Endodermal cell (in vitro differentiated cells): Measurements from ENCODE around the gene LMX1A. TPM values are rescaled to one million over a fixed set of nuclear protein-coding genes. Genes with fewer than 3 reads are reported as not detected.

Experiments
- DNase-seq: peaks from one replicate; pipeline ENCODE4 v3.0.0-alpha.2; 2017
- H3K27ac ChIP-seq: 2 replicates; pipeline ENCODE4 v1.5.1; 2013; ENCODE audit warnings: mild to moderate bottlenecking, low read depth, low read length, moderate library complexity
- H3K27me3 ChIP-seq: 2 replicates; pipeline ENCODE4 v1.6.1; 2013; ENCODE audit warnings: mild to moderate bottlenecking, low read length, moderate library complexity; ENCODE audit not compliant: insufficient read depth, control insufficient read depth, poor library complexity, severe bottlenecking
- H3K36me3 ChIP-seq: 2 replicates; pipeline ENCODE4 v1.7.0; 2013; ENCODE audit warnings: mild to moderate bottlenecking, low read length, moderate library complexity; ENCODE audit not compliant: control insufficient read depth, insufficient read depth
- H3K4me1 ChIP-seq: one replicate; pipeline ENCODE4 v1.7.0; 2013; ENCODE audit warnings: low read length; ENCODE audit not compliant: control insufficient read depth, insufficient read depth
- H3K4me3 ChIP-seq: 2 replicates; pipeline ENCODE4 v1.5.1; 2013; ENCODE audit warnings: mild to moderate bottlenecking, low read length, moderate library complexity
- H3K9ac ChIP-seq: 2 replicates; pipeline ENCODE4 v1.6.1; 2013; ENCODE audit warnings: mild to moderate bottlenecking, low read length, moderate library complexity; ENCODE audit not compliant: poor library complexity, severe bottlenecking; ENCODE audit errors: extremely low read depth
- H3K9me3 ChIP-seq: 2 replicates; pipeline ENCODE4 v1.6.1; 2013; ENCODE audit warnings: mild to moderate bottlenecking, low read length, moderate library complexity; ENCODE audit not compliant: control insufficient read depth
- H3K27ac Mint-ChIP-seq: 2 replicates; pipeline ENCODE4 v1.8.0; 2020; ENCODE audit warnings: mixed read lengths
- H3K27me3 Mint-ChIP-seq: 2 replicates; pipeline ENCODE4 v1.8.0; 2021; ENCODE audit warnings: mild to moderate bottlenecking, mixed read lengths; ENCODE audit not compliant: insufficient read depth
- H3K36me3 Mint-ChIP-seq: 2 replicates; pipeline ENCODE4 v1.8.0; 2020; ENCODE audit warnings: low read depth, mixed read lengths
- H3K4me1 Mint-ChIP-seq: 2 replicates; pipeline ENCODE4 v1.8.0; 2020; ENCODE audit warnings: mixed read lengths
- H3K4me3 Mint-ChIP-seq: 2 replicates; pipeline ENCODE4 v1.8.0; 2020; ENCODE audit warnings: mild to moderate bottlenecking, moderate library complexity, mixed read lengths
- H3K9me3 Mint-ChIP-seq: 2 replicates; pipeline ENCODE4 v1.8.0; 2020; ENCODE audit warnings: mild to moderate bottlenecking, mixed read lengths
- CTCF ChIP-seq: fragments of 200-600 bp; sonication (generic); conservative IDR thresholded peaks from 2 replicates; pipeline ENCODE4 v1.5.0; 2021; ENCODE audit warnings: antibody characterized with exemption, mild to moderate bottlenecking
- whole genome bisulfite sequencing, 2 experiments: methylation state at CpG; one replicate each; pipeline versions ENCODE4 v1.1.5 to v1.1.7; 2013; ENCODE audit warnings: missing lambda C conversion rate in 2 of 2, mixed read lengths in 1 of 2; ENCODE audit not compliant: insufficient coverage in 1 of 2, insufficient read length in 1 of 2; 5-methylcytosine and 5-hydroxymethylcytosine counted together
- total RNA-seq, 2 donors: library from RNA; stranded (reverse); fragmentation: NEBNext Ultra II Directional in 1 of 2; extraction: Animal tissue kit (Norgen Biotek cat#: 25700) in 1 of 2; gene quantifications; 2 replicates in 1 of 2; 3 replicates in 1 of 2; pipeline ENCODE4 v1.2.1, GENCODE V29; 2021

The LMX1A gene
- total RNA-seq, 2 donors from 2014 or later: 0.13 to 1.6 TPM

GRCh38 chr1:165367375-165367993 is 11.0 kb upstream of the LMX1A start:
- Mint-ChIP-seq H3K27ac (no peak overlapping the region), H3K4me3 (no peak overlapping the region), H3K4me1 (peaks cover 24% of the 10 kb centered on the region), H3K9me3 (no peaks in the 10 kb centered on the region), H3K27me3 (peaks cover 74% of the 10 kb centered on the region), H3K36me3 (no peaks in the 10 kb centered on the region)
- 26 to 49% methylated on average over 3 to 7 of the region's 7 CpGs for WGBS, 2 experiments
- peaks cover 53% of the 10 kb centered on the region for H3K27me3 ChIP-seq
- H3K4me3 ChIP-seq: no peak overlapping the region
- H3K9ac ChIP-seq: no peak overlapping the region
- H3K27ac ChIP-seq: no peak overlapping the region
- TF ChIP-seq CTCF: peak; percentile 97
- no peaks in the 10 kb centered on the region for H3K9me3 ChIP-seq
- peaks cover 11% of the 10 kb centered on the region for H3K4me1 ChIP-seq
- H3K36me3 ChIP-seq: no peaks in the 10 kb centered on the region
- peak; percentile 99 for DNase-seq

GRCh38 chr1:165365341-165365740 is 8.8 kb upstream of the LMX1A start:
- no peak overlapping the region for H3K4me3 Mint-ChIP-seq
- H3K36me3 ChIP-seq: no peaks in the 10 kb centered on the region
- H3K9me3 Mint-ChIP-seq: no peaks in the 10 kb centered on the region
- no peak overlapping the region for H3K4me3 ChIP-seq
- no peaks in the 10 kb centered on the region for H3K36me3 Mint-ChIP-seq
- no peak overlapping the region for H3K27ac ChIP-seq
- no peak overlapping the region for H3K9ac ChIP-seq
- no peak overlapping the region for H3K27ac Mint-ChIP-seq
- TF ChIP-seq CTCF: no peak
- H3K27me3 ChIP-seq: peaks cover 56% of the 10 kb centered on the region
- H3K4me1 Mint-ChIP-seq: peaks cover 24% of the 10 kb centered on the region
- peaks cover 85% of the 10 kb centered on the region for H3K27me3 Mint-ChIP-seq
- WGBS, 2 experiments: 34% methylated on average over 2 of the region's 2 CpGs; no CpG with 5 or more reads in 1 of the 2 experiments
- peaks cover 11% of the 10 kb centered on the region for H3K4me1 ChIP-seq
- H3K9me3 ChIP-seq: no peaks in the 10 kb centered on the region
- peak; percentile 74 for DNase-seq

GRCh38 chr1:165364568-165365133 is 8.1 kb upstream of the LMX1A start:
- H3K27me3 Mint-ChIP-seq: peaks cover 88% of the 10 kb centered on the region
- H3K4me3 Mint-ChIP-seq: no peak overlapping the region
- no peak for TF ChIP-seq CTCF

More at GRCh38 chr1:165364568-165365133, 8.1 kb upstream of the LMX1A start:
- Histone ChIP-seq H3K4me1 (peaks cover 11% of the 10 kb centered on the region), H3K36me3 (no peaks in the 10 kb centered on the region), H3K27ac (no peak overlapping the region), H3K27me3 (peaks cover 63% of the 10 kb centered on the region), H3K9ac (no peak overlapping the region), H3K4me3 (no peak overlapping the region), H3K9me3 (no peaks in the 10 kb centered on the region)
- DNase-seq: no peak
- Mint-ChIP-seq H3K27ac (no peak overlapping the region), H3K9me3 (no peaks in the 10 kb centered on the region), H3K36me3 (no peaks in the 10 kb centered on the region), H3K4me1 (peaks cover 24% of the 10 kb centered on the region)
- 76 to 84% methylated on average over 4 to 6 of the region's 6 CpGs for WGBS, 2 experiments
